Endodermal cell (in vitro differentiated cells): ENCODE measurements around the gene DPP4. TPM values are rescaled to one million over a fixed set of nuclear protein-coding genes. Genes with fewer than 3 reads are reported as not detected.

Experiments used
- DNase-seq: peaks from one replicate; pipeline ENCODE4 v3.0.0-alpha.2; 2017
- H3K27ac ChIP-seq: 2 replicates; pipeline ENCODE4 v1.5.1; 2013; ENCODE audit warnings: mild to moderate bottlenecking, low read depth, low read length, moderate library complexity
- H3K27me3 ChIP-seq: 2 replicates; pipeline ENCODE4 v1.6.1; 2013; ENCODE audit warnings: mild to moderate bottlenecking, low read length, moderate library complexity; ENCODE audit not compliant: insufficient read depth, control insufficient read depth, poor library complexity, severe bottlenecking
- H3K36me3 ChIP-seq: 2 replicates; pipeline ENCODE4 v1.7.0; 2013; ENCODE audit warnings: mild to moderate bottlenecking, low read length, moderate library complexity; ENCODE audit not compliant: control insufficient read depth, insufficient read depth
- H3K4me1 ChIP-seq: one replicate; pipeline ENCODE4 v1.7.0; 2013; ENCODE audit warnings: low read length; ENCODE audit not compliant: control insufficient read depth, insufficient read depth
- H3K4me3 ChIP-seq: 2 replicates; pipeline ENCODE4 v1.5.1; 2013; ENCODE audit warnings: mild to moderate bottlenecking, low read length, moderate library complexity
- H3K9ac ChIP-seq: 2 replicates; pipeline ENCODE4 v1.6.1; 2013; ENCODE audit warnings: mild to moderate bottlenecking, low read length, moderate library complexity; ENCODE audit not compliant: poor library complexity, severe bottlenecking; ENCODE audit errors: extremely low read depth
- H3K9me3 ChIP-seq: 2 replicates; pipeline ENCODE4 v1.6.1; 2013; ENCODE audit warnings: mild to moderate bottlenecking, low read length, moderate library complexity; ENCODE audit not compliant: control insufficient read depth
- H3K27ac Mint-ChIP-seq: 2 replicates; pipeline ENCODE4 v1.8.0; 2020; ENCODE audit warnings: mixed read lengths
- H3K27me3 Mint-ChIP-seq: 2 replicates; pipeline ENCODE4 v1.8.0; 2021; ENCODE audit warnings: mild to moderate bottlenecking, mixed read lengths; ENCODE audit not compliant: insufficient read depth
- H3K36me3 Mint-ChIP-seq: 2 replicates; pipeline ENCODE4 v1.8.0; 2020; ENCODE audit warnings: low read depth, mixed read lengths
- H3K4me1 Mint-ChIP-seq: 2 replicates; pipeline ENCODE4 v1.8.0; 2020; ENCODE audit warnings: mixed read lengths
- H3K4me3 Mint-ChIP-seq: 2 replicates; pipeline ENCODE4 v1.8.0; 2020; ENCODE audit warnings: mild to moderate bottlenecking, moderate library complexity, mixed read lengths
- H3K9me3 Mint-ChIP-seq: 2 replicates; pipeline ENCODE4 v1.8.0; 2020; ENCODE audit warnings: mild to moderate bottlenecking, mixed read lengths
- CTCF ChIP-seq: fragments of 200-600 bp; sonication (generic); conservative IDR thresholded peaks from 2 replicates; pipeline ENCODE4 v1.5.0; 2021; ENCODE audit warnings: antibody characterized with exemption, mild to moderate bottlenecking
- WGBS, 2 experiments: methylation state at CpG; one replicate each; pipeline versions ENCODE4 v1.1.5 to v1.1.7; 2013; ENCODE audit warnings: missing lambda C conversion rate in 2 of 2, mixed read lengths in 1 of 2; ENCODE audit not compliant: insufficient coverage in 1 of 2, insufficient read length in 1 of 2; 5-methylcytosine and 5-hydroxymethylcytosine counted together
- total RNA-seq, 2 donors: library from RNA; stranded (reverse); fragmentation: NEBNext Ultra II Directional in 1 of 2; extraction: Animal tissue kit (Norgen Biotek cat#: 25700) in 1 of 2; gene quantifications; 2 replicates in 1 of 2; 3 replicates in 1 of 2; pipeline ENCODE4 v1.2.1, GENCODE V29; 2021

DPP4 gene
- total RNA-seq, 2 donors from 2014 or later: 0.46 to 1.2 TPM

- no peaks in the 10 kb centered on the region for H3K36me3 Mint-ChIP-seq
- H3K4me1 Mint-ChIP-seq: peaks cover 12% of the 10 kb centered on the region
- no peaks in the 10 kb centered on the region for H3K27me3 ChIP-seq
- no peak for TF ChIP-seq CTCF
- no peaks in the 10 kb centered on the region for H3K4me1 ChIP-seq
- H3K27me3 Mint-ChIP-seq: peaks cover 2% of the 10 kb centered on the region
- H3K36me3 ChIP-seq: no peaks in the 10 kb centered on the region
- H3K9ac ChIP-seq: no peak overlapping the region
- no peaks in the 10 kb centered on the region for H3K9me3 ChIP-seq
- no peak overlapping the region for H3K4me3 ChIP-seq
- H3K27ac ChIP-seq: no peak overlapping the region
- no peak for DNase-seq
- no peak overlapping the region for H3K4me3 Mint-ChIP-seq
- WGBS, 2 experiments: no CpG with 5 or more reads among the region's 1 CpG
- no peaks in the 10 kb centered on the region for H3K9me3 Mint-ChIP-seq
- no peak overlapping the region for H3K27ac Mint-ChIP-seq
Observed at GRCh38 chr2:162106746-162107145, 32.7 kb upstream of the DPP4 start.

- DNase-seq: no peak
- no peak overlapping the region for H3K9ac ChIP-seq
- Mint-ChIP-seq H3K9me3 (no peaks in the 10 kb centered on the region), H3K27me3 (peaks cover 2% of the 10 kb centered on the region), H3K4me3 (no peak overlapping the region), H3K4me1 (peaks cover 12% of the 10 kb centered on the region), H3K27ac (no peak overlapping the region), H3K36me3 (no peaks in the 10 kb centered on the region)
- H3K4me3 ChIP-seq: no peak overlapping the region
- 91 to 97% methylated on average over 3 of the region's 3 CpGs for WGBS, 2 experiments
- H3K4me1 ChIP-seq: no peaks in the 10 kb centered on the region
- H3K27ac ChIP-seq: no peak overlapping the region
- H3K36me3 ChIP-seq: no peaks in the 10 kb centered on the region
- no peaks in the 10 kb centered on the region for H3K27me3 ChIP-seq
- no peaks in the 10 kb centered on the region for H3K9me3 ChIP-seq
- no peak for TF ChIP-seq CTCF
Observed at GRCh38 chr2:162106146-162106551, 32.1 kb upstream of the DPP4 start.

- no peak for DNase-seq
- no peaks in the 10 kb centered on the region for H3K4me1 ChIP-seq
- H3K9ac ChIP-seq: no peak overlapping the region
- TF ChIP-seq CTCF: no peak
- Mint-ChIP-seq H3K4me1 (peaks cover 8% of the 10 kb centered on the region), H3K27me3 (peaks cover 2% of the 10 kb centered on the region), H3K36me3 (no peaks in the 10 kb centered on the region), H3K4me3 (no peak overlapping the region), H3K9me3 (no peaks in the 10 kb centered on the region), H3K27ac (no peak overlapping the region)
- WGBS, 2 experiments: 93 to 100% methylated on average over 2 to 3 of the region's 3 CpGs
- no peaks in the 10 kb centered on the region for H3K9me3 ChIP-seq
- H3K36me3 ChIP-seq: no peaks in the 10 kb centered on the region
- H3K27ac ChIP-seq: no peak overlapping the region
- H3K4me3 ChIP-seq: no peak overlapping the region
- H3K27me3 ChIP-seq: no peaks in the 10 kb centered on the region
Observed at GRCh38 chr2:162103443-162104009, 29.5 kb upstream of the DPP4 start.
